Psoas muscle (tissue), 8 donors: ENCODE data around the gene HMGXB3. TPM values are rescaled to one million over a fixed set of nuclear protein-coding genes. Genes with fewer than 3 reads are reported as not detected.

Source experiments
- ATAC-seq, 4 donors: fragments of 200-7000 bp; cut with Tn5 transposase; one replicate each; pipeline ENCODE4 v1.9.1; 2020; ENCODE audit warnings: moderate library complexity in 3 of 4, mild to moderate bottlenecking in 2 of 4
- DNase-seq, 2 donors: peaks; one replicate each; pipeline ENCODE4 v3.0.0-alpha.2; 2020
- H3K27ac ChIP-seq: fragments of 200-600 bp; one replicate; pipeline ENCODE4 v1.8.0; 2022
- H3K27me3 ChIP-seq, 3 donors: fragments of 200-600 bp in 1 of 3; one replicate each; pipeline versions ENCODE4 v1.6.1 to v1.8.0; 2013 to 2022; ENCODE audit warnings: low read length in 2 of 3, mild to moderate bottlenecking in 2 of 3, moderate library complexity in 1 of 3; ENCODE audit not compliant: insufficient read depth in 3 of 3
- H3K36me3 ChIP-seq, 2 donors: fragments of 200-600 bp in 1 of 2; one replicate each; pipeline versions ENCODE4 v1.6.1 to v1.8.0; 2013 to 2022; ENCODE audit warnings: low read depth in 1 of 2, mild to moderate bottlenecking in 1 of 2, moderate library complexity in 1 of 2; ENCODE audit not compliant: insufficient read depth in 1 of 2
- H3K4me1 ChIP-seq: fragments of 200-600 bp; one replicate; pipeline ENCODE4 v1.8.0; 2022
- H3K4me3 ChIP-seq: fragments of 200-600 bp; one replicate; pipeline ENCODE4 v1.8.0; 2022; ENCODE audit warnings: mild to moderate bottlenecking
- H3K9me3 ChIP-seq: fragments of 200-600 bp; one replicate; pipeline ENCODE4 v1.8.0; 2022
- WGBS, 3 donors: extraction: QIAGEN DNeasy Blood & Tissue Kit; methylation state at CpG; one replicate each; pipeline versions ENCODE4 v1.1.6 to v1.1.7; 2013; 5-methylcytosine and 5-hydroxymethylcytosine counted together
- intact Hi-C, 2 donors: fragments of 100-400 bp; cut with DNase I; formaldehyde crosslinking; loops; one replicate each; pipeline versions ENCODE4 v1.11.0 to v1.14.2; 2022
- polyA plus RNA-seq, 3 donors: library from polyadenylated mRNA; stranded (reverse); fragments of 200-250 nt; gene quantifications; one replicate each; pipeline ENCODE4 v1.2.3, GENCODE V29; 2013
- total RNA-seq, 4 donors: library from RNA; stranded (reverse); fragmentation: NEBNext Ultra II Directional in 2 of 4; extraction: Animal tissue kit (Norgen Biotek cat#: 25700) in 2 of 4; gene quantifications; one replicate each; pipeline versions ENCODE4 v1.2.1 to v1.2.4, GENCODE V29; 2021 to 2023
- TF ChIP-seq, protein P1 (sequence below): fragments of 200-600 bp; IDR thresholded peaks from one replicate; pipeline ENCODE4 v1.8.0; 2022; ENCODE audit warnings: antibody characterized with exemption
- donor health status: healthy with polysubstance abuse.
- donor health status: DM: no; HTN: no; CAD: no; lungs with moderate emphysema.
- donor health status: Bipolar disorder and iron deficiency.
- donor health status: healthy.
- donor health status: DM: yes; HTN: yes; CAD: no.
- donor health status: DM: no; HTN: no; CAD: no.
- donor health status: DM: no; HTN: no; CAD: no.
- donor health status: DM: yes; HTN: yes; CAD: no.

HMGXB3 gene
- total and polyA plus RNA-seq, 7 donors: 8.6 to 23.2 (median 15.4) TPM

DNA sequence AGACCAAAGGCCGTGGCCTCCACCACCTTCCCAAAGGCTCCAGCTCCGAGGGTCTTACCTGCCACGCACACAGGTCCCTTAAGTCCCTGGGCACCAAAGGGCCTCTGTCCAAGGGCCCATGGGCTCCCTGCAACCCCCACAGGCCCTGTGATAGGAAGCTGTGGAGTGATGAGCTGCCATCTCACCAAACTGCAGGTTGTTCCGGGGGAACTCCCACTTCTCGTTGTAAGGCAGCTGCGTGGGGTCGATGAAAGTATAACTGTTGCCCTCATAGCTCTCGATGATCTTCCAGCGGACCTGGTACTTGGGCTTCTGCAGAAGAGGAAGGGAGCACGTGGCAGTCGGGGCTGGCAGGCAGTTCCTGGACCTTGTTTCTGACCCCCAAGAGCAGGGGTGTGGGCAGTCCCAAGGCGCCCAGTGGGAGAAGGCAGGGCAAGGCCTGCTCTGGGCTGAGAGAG, 61.0 kb downstream of the HMGXB3 start:
- no peaks in the 10 kb centered on the region for H3K9me3 ChIP-seq
- H3K36me3 ChIP-seq: peaks cover 0 to under 1% of the 10 kb centered on the region in 2 donors
- TF ChIP-seq, protein P1, sequence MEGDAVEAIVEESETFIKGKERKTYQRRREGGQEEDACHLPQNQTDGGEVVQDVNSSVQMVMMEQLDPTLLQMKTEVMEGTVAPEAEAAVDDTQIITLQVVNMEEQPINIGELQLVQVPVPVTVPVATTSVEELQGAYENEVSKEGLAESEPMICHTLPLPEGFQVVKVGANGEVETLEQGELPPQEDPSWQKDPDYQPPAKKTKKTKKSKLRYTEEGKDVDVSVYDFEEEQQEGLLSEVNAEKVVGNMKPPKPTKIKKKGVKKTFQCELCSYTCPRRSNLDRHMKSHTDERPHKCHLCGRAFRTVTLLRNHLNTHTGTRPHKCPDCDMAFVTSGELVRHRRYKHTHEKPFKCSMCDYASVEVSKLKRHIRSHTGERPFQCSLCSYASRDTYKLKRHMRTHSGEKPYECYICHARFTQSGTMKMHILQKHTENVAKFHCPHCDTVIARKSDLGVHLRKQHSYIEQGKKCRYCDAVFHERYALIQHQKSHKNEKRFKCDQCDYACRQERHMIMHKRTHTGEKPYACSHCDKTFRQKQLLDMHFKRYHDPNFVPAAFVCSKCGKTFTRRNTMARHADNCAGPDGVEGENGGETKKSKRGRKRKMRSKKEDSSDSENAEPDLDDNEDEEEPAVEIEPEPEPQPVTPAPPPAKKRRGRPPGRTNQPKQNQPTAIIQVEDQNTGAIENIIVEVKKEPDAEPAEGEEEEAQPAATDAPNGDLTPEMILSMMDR: no peak
- WGBS, 3 donors: 87 to 96% (median 91%) methylated on average over 12 of the region's 12 CpGs
- DNase-seq (peak in 1 of 2 donors; percentile 36), ATAC-seq (no peak)
- H3K4me3 ChIP-seq: no peak overlapping the region
- intact Hi-C loops: no loop called here
- no peak overlapping the region for H3K27ac ChIP-seq
- H3K4me1 ChIP-seq: peaks cover 6% of the 10 kb centered on the region
- no peaks in the 10 kb centered on the region for H3K27me3 ChIP-seq

DNA sequence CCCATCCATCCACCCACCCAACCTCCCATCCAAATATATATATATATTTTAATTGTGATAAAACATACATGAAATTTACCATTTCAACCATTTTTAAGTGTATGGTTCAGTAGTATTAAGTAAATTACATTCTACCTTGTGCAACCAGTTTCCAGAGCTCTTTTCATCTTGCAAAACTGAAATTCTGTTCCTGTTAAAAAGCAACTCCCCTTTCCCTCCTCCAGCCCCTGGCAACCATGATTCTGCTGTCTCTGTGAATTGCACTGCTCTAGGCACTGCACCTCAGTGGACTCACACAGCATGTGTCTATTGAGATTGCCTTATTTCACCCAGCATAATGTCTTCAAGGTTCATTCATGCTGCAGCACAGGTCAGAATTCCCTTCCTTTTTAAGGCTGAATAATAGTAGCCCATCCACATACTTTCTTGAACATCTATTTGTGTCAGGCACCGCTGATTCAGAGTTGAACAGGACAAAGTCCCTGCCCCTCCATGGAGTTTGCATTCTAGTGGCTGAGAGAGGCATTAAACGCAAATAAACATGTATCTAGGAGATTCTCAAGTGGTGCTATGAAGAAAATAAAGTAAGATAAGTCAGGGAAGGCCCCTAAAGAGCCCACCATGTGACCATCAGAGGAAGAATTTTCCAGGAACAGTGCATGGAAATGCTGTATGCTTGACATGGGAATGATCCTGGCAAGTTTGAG, 61.8 kb downstream of the HMGXB3 start:
- no peaks in the 10 kb centered on the region for H3K9me3 ChIP-seq
- intact Hi-C loops: no loop called here
- H3K27me3 ChIP-seq: no peaks in the 10 kb centered on the region
- no peak overlapping the region for H3K27ac ChIP-seq
- ATAC-seq (no peak), DNase-seq (no peak)
- no peak overlapping the region for H3K4me3 ChIP-seq
- TF ChIP-seq, protein P1: no peak
- no peaks in the 10 kb centered on the region for H3K36me3 ChIP-seq
- 80 to 95% (median 94%) methylated on average over 2 of the region's 2 CpGs for WGBS, 3 donors
- H3K4me1 ChIP-seq: peaks cover 6% of the 10 kb centered on the region

DNA sequence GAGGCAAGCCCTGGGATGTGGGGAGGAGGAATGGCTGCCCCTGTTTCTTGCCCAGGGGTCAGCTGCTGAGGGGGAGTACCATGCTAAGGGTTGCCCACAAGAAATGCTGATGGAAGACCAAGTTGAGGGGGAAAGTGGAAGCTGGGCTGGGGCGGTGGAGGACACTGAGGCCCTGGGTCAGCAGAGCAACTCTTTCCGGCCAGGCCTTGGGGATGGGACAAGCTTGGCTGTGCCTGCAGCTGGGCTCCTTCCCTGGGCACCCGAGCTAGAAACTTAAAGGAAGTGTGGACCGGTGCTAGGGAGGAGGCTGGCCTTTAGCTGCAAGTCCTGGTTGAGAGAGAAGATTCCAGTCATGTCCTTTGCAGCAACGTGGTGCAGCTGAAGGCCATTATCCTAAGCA, 63.1 kb downstream of the HMGXB3 start:
- no peaks in the 10 kb centered on the region for H3K27me3 ChIP-seq
- 74 to 80% (median 76%) methylated on average over 5 of the region's 5 CpGs for WGBS, 3 donors
- no peaks in the 10 kb centered on the region for H3K4me1 ChIP-seq
- no peaks in the 10 kb centered on the region for H3K36me3 ChIP-seq
- no peak overlapping the region for H3K27ac ChIP-seq
- no peak overlapping the region for H3K4me3 ChIP-seq
- no peak for ATAC-seq
- no peaks in the 10 kb centered on the region for H3K9me3 ChIP-seq
- intact Hi-C loops: no loop called here
- TF ChIP-seq, protein P1: no peak
- DNase-seq: peak in 1 of 2 donors; percentile 39

DNA sequence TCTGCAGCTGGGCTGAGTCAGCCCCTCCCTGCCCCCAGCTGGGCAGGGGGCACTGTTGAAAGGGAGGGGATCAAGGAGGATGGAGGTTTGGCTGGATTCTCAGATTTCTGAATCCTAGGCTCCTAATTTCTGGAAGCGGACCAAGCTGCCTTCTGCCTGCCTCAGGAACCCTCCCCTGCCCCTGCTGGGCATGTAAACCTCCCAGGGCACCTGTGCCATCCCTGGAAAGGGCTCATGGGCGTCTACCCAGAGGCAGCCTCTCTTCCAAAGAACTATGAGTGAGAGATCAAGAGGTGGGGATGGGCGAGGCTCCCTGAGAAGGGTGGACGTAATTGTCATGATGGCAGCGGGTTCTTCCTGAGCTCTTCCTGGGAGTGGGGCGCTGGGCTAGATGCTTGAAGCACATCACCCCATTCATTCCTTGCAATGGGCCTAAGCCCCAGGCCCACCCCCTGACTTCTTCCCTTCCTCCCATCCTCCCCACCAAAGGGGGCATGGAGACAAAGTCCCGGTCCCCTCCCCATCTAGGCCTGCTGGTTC, 64.2 kb downstream of the HMGXB3 start:
- no peak for ATAC-seq
- no peaks in the 10 kb centered on the region for H3K9me3 ChIP-seq
- WGBS, 3 donors: 78 to 89% (median 86%) methylated on average over 7 of the region's 7 CpGs
- no peaks in the 10 kb centered on the region for H3K27me3 ChIP-seq
- TF ChIP-seq, protein P1: no peak
- peak in 1 of 2 donors; percentile 28 for DNase-seq
- H3K4me1 ChIP-seq: no peaks in the 10 kb centered on the region
- no peaks in the 10 kb centered on the region for H3K36me3 ChIP-seq
- intact Hi-C loops: no loop called here
- H3K27ac ChIP-seq: no peak overlapping the region
- H3K4me3 ChIP-seq: no peak overlapping the region
